ENCODE data around the gene RASGRF2. TPM values are rescaled to one million over a fixed set of nuclear protein-coding genes. Genes with fewer than 3 reads are reported as not detected.

RASGRF2 gene
- total RNA-seq, 2 experiments from 2014 or later = 0.06 to 0.13 TPM

DNA sequence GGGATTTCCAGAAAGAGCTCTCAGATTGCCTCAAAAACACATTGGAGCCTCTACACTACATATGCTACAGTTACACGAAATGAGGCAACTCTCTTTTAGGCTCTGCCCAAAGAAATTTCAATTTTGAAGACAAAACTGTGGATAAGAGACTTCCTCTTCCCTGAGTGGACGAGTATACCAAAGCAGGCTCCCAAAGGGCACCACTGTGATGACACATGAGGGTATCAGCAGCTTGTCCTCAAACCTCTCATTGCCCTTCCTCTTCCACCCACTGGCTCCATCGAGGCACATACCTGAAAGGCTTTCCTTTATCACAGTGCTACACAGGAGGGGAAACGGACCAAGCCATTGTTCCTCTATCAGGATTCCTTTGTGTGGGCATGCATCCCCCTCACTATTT lies 284.3 kb downstream of the RASGRF2 start:
- no peaks in the 10 kb centered on the region for H3K36me3 ChIP-seq (ENCODE audit: insufficient read depth, low read length)
- no peak for TF ChIP-seq EZH2phosphoT487 (IDR thresholded peaks at IDR 0.05; ENCODE audit: borderline replicate concordance, low read depth, low read length)
- TF ChIP-seq, protein P1, sequence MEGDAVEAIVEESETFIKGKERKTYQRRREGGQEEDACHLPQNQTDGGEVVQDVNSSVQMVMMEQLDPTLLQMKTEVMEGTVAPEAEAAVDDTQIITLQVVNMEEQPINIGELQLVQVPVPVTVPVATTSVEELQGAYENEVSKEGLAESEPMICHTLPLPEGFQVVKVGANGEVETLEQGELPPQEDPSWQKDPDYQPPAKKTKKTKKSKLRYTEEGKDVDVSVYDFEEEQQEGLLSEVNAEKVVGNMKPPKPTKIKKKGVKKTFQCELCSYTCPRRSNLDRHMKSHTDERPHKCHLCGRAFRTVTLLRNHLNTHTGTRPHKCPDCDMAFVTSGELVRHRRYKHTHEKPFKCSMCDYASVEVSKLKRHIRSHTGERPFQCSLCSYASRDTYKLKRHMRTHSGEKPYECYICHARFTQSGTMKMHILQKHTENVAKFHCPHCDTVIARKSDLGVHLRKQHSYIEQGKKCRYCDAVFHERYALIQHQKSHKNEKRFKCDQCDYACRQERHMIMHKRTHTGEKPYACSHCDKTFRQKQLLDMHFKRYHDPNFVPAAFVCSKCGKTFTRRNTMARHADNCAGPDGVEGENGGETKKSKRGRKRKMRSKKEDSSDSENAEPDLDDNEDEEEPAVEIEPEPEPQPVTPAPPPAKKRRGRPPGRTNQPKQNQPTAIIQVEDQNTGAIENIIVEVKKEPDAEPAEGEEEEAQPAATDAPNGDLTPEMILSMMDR (conservative IDR thresholded peaks at IDR 0.05; ENCODE audit: low read length) = no peak
- intact Hi-C loops (cut with micrococcal nuclease; ENCODE audit: unreplicated experiment) = no loop called here
- H3K79me2 ChIP-seq (ENCODE audit: insufficient read depth, low read depth, low read length) = no peaks in the 10 kb centered on the region
- no peaks in the 10 kb centered on the region for H3K9me3 ChIP-seq (ENCODE audit: low read length)
- ChIA-PET CTCF (ENCODE audit: unreplicated experiment) (no interaction called here), POLR2A (no interaction called here)
- no peak overlapping the region for H2AFZ ChIP-seq (ENCODE audit: low read length)
- H3K4me1 ChIP-seq (ENCODE audit: insufficient read depth, low read length, poor library complexity, severe bottlenecking) = no peaks in the 10 kb centered on the region
- H3K4me2 ChIP-seq (ENCODE audit: low read length) = no peak overlapping the region
- no peak overlapping the region for H3K27ac ChIP-seq (ENCODE audit: low read depth, low read length, poor library complexity, severe bottlenecking)
- BruUV-seq (replicated peaks) = no TSS peak
- DNase-seq (ENCODE audit: low spot score) = no peak
- no peaks in the 10 kb centered on the region for H4K20me1 ChIP-seq (ENCODE audit: insufficient read depth, low read length)
- no peaks in the 10 kb centered on the region for H3K9me2 ChIP-seq (ENCODE audit: insufficient read depth, low read length)
- no peak overlapping the region for H3K4me3 ChIP-seq (ENCODE audit: low read depth, low read length, poor library complexity, severe bottlenecking)

DNA sequence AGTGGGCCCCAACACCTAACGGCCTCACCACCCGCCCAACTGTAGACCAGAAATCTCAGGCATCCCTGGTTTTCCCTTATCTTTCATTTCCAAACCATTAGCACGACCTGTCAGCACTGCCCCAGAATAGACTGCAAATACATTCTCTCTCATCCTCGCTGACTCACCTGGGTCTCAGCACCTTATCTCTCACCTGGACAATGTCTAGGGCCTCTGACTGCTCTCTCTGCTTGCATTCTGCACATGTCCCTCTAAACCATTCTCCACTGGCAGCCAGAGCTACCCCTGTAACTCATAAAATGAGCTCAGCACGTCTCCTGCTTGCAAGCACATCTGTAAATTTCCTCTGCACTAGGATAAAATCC lies 285.7 kb downstream of the RASGRF2 start:
- no peak for DNase-seq (ENCODE audit: low spot score)
- no peaks in the 10 kb centered on the region for H3K4me1 ChIP-seq (ENCODE audit: insufficient read depth, low read length, poor library complexity, severe bottlenecking)
- no peaks in the 10 kb centered on the region for H3K9me3 ChIP-seq (ENCODE audit: low read length)
- no peaks in the 10 kb centered on the region for H4K20me1 ChIP-seq (ENCODE audit: insufficient read depth, low read length)
- no peaks in the 10 kb centered on the region for H3K79me2 ChIP-seq (ENCODE audit: insufficient read depth, low read depth, low read length)
- no peak overlapping the region for H3K27ac ChIP-seq (ENCODE audit: low read depth, low read length, poor library complexity, severe bottlenecking)
- intact Hi-C loops (cut with micrococcal nuclease; ENCODE audit: unreplicated experiment) = no loop called here
- H3K36me3 ChIP-seq (ENCODE audit: insufficient read depth, low read length) = peaks cover 6% of the 10 kb centered on the region; the same call in 1 of the 2 replicates
- no peak overlapping the region for H3K4me2 ChIP-seq (ENCODE audit: low read length)
- no peaks in the 10 kb centered on the region for H3K9me2 ChIP-seq (ENCODE audit: insufficient read depth, low read length)
- TF ChIP-seq, protein P1 (conservative IDR thresholded peaks at IDR 0.05; ENCODE audit: low read length) = no peak
- no peak for TF ChIP-seq EZH2phosphoT487 (IDR thresholded peaks at IDR 0.05; ENCODE audit: borderline replicate concordance, low read depth, low read length)
- no peak overlapping the region for H3K4me3 ChIP-seq (ENCODE audit: low read depth, low read length, poor library complexity, severe bottlenecking)
- BruUV-seq (replicated peaks) = no TSS peak
- ChIA-PET POLR2A (interaction anchor here (0.6 kb wide), 1 partner anchor 195 kb away, joined by 3 read pairs; no protein-coding TSS in a partner anchor), CTCF (ENCODE audit: unreplicated experiment) (no interaction called here)
- no peak overlapping the region for H2AFZ ChIP-seq (ENCODE audit: low read length)

DNA sequence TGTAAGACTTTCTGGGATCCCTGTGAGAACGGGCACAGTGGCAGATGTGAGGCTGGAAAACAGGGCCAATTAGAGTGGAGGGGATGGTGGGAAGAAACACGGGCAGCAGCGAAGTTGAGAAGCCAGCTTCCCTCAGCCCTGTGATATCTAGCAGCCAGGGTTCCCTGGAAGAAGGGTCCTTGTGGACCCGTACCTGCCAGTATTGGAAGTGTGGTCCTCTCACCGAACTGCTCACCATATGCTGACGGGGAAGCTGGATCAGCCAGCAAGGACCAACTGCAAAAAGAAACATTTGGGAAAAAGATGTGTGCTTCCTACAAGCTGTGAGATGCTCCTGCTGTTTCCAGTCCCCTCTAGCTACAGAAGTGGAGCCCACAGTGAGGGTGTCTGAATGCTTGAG lies 286.5 kb downstream of the RASGRF2 start:
- H3K9me2 ChIP-seq (ENCODE audit: insufficient read depth, low read length) = no peaks in the 10 kb centered on the region
- H3K4me3 ChIP-seq (ENCODE audit: low read depth, low read length, poor library complexity, severe bottlenecking) = no peak overlapping the region
- TF ChIP-seq, protein P1 (conservative IDR thresholded peaks at IDR 0.05; ENCODE audit: low read length) = no peak
- no peak for TF ChIP-seq EZH2phosphoT487 (IDR thresholded peaks at IDR 0.05; ENCODE audit: borderline replicate concordance, low read depth, low read length)
- peaks cover 6% of the 10 kb centered on the region; the same call in 1 of the 2 replicates for H3K36me3 ChIP-seq (ENCODE audit: insufficient read depth, low read length)
- no peak overlapping the region for H3K4me2 ChIP-seq (ENCODE audit: low read length)
- intact Hi-C loops (cut with micrococcal nuclease; ENCODE audit: unreplicated experiment) = no loop called here
- H3K9me3 ChIP-seq (ENCODE audit: low read length) = no peaks in the 10 kb centered on the region
- no peak overlapping the region for H2AFZ ChIP-seq (ENCODE audit: low read length)
- ChIA-PET CTCF (ENCODE audit: unreplicated experiment) (no interaction called here), POLR2A (no interaction called here)
- no TSS peak for BruUV-seq (replicated peaks)
- no peaks in the 10 kb centered on the region for H3K4me1 ChIP-seq (ENCODE audit: insufficient read depth, low read length, poor library complexity, severe bottlenecking)
- no peaks in the 10 kb centered on the region for H3K79me2 ChIP-seq (ENCODE audit: insufficient read depth, low read depth, low read length)
- no peak for DNase-seq (ENCODE audit: low spot score)
- H4K20me1 ChIP-seq (ENCODE audit: insufficient read depth, low read length) = no peaks in the 10 kb centered on the region
- no peak overlapping the region for H3K27ac ChIP-seq (ENCODE audit: low read depth, low read length, poor library complexity, severe bottlenecking)
